DOHH2 (cell line): ENCODE data around the gene LSM11.
A peak's percentile ranks its signal among the peaks of the same experiment; 100 is the strongest.

ENCODE experiments used
- H3F3A ChIP-seq: fragments of 200-600 bp; sonication (generic), shearing (Covaris generic); 2 replicates; pipeline ENCODE4 v1.6.0; 2016; ENCODE audit warnings: antibody characterized with exemption, mild to moderate bottlenecking; ENCODE audit not compliant: control insufficient read depth, insufficient read depth
- H3K27ac ChIP-seq: fragments of 200-600 bp; sonication (generic); 2 replicates; pipeline ENCODE4 v1.5.1; 2014; ENCODE audit warnings: low read depth, mild to moderate bottlenecking, low read length, moderate library complexity
- H3K27me3 ChIP-seq: fragments of 200-600 bp; sonication (generic); 2 replicates; pipeline ENCODE4 v1.6.1; 2014; ENCODE audit warnings: mild to moderate bottlenecking, low read length, mixed read lengths; ENCODE audit not compliant: control insufficient read depth
- H3K36me3 ChIP-seq: fragments of 200-600 bp; sonication (generic); 2 replicates; pipeline ENCODE4 v1.6.1; 2014; ENCODE audit warnings: mild to moderate bottlenecking, low read length, moderate library complexity, mixed read lengths; ENCODE audit not compliant: control insufficient read depth
- H3K4me1 ChIP-seq: fragments of 200-600 bp; sonication (generic); 2 replicates; pipeline ENCODE4 v1.6.1; 2014; ENCODE audit warnings: mild to moderate bottlenecking, low read length, mixed read lengths; ENCODE audit not compliant: control insufficient read depth
- H3K4me2 ChIP-seq: fragments of 200-600 bp; sonication (generic); 2 replicates; pipeline ENCODE4 v1.6.0; 2014; ENCODE audit warnings: mild to moderate bottlenecking, low read length, moderate library complexity
- H3K4me3 ChIP-seq: fragments of 200-600 bp; sonication (generic); 2 replicates; pipeline ENCODE4 v1.5.1; 2014; ENCODE audit warnings: mild to moderate bottlenecking, low read length, mixed read lengths
- H3K79me2 ChIP-seq: fragments of 200-600 bp; sonication (generic); 2 replicates; pipeline ENCODE4 v1.6.1; 2014; ENCODE audit warnings: mild to moderate bottlenecking, low read length, mixed read lengths; ENCODE audit not compliant: control insufficient read depth
- H3K9me2 ChIP-seq: fragments of 200-600 bp; sonication (generic); replicated peaks from 2 replicates; pipeline ENCODE4 v1.6.1; 2014; ENCODE audit warnings: mild to moderate bottlenecking, low read length, mixed read lengths; ENCODE audit not compliant: control insufficient read depth
- H3K9me3 ChIP-seq: fragments of 200-600 bp; sonication (generic); 2 replicates; pipeline ENCODE4 v1.6.1; 2014; ENCODE audit warnings: antibody characterized with exemption, low read length, mixed read lengths; ENCODE audit not compliant: control insufficient read depth, insufficient read depth
- H4K20me1 ChIP-seq: fragments of 200-600 bp; sonication (generic); 2 replicates; pipeline ENCODE4 v1.6.0; 2014; ENCODE audit warnings: low read depth, mild to moderate bottlenecking, antibody characterized with exemption, low read length, moderate library complexity; ENCODE audit not compliant: control insufficient read depth, insufficient read depth
- CTCF ChIP-seq: fragments of 200-600 bp; sonication (generic); IDR thresholded peaks from one replicate; pipeline ENCODE4 v1.5.1; 2014; ENCODE audit warnings: antibody characterized with exemption, mild to moderate bottlenecking, low read depth, low read length; ENCODE audit not compliant: poor library complexity, severe bottlenecking
- EZH2phosphoT487 ChIP-seq: fragments of 200-600 bp; sonication (generic); IDR thresholded peaks from 2 replicates; pipeline ENCODE4 v1.6.1; 2017; ENCODE audit warnings: borderline replicate concordance, mild to moderate bottlenecking, antibody characterized with exemption, low read length, moderate library complexity, mixed read lengths

The LSM11 gene

DNA sequence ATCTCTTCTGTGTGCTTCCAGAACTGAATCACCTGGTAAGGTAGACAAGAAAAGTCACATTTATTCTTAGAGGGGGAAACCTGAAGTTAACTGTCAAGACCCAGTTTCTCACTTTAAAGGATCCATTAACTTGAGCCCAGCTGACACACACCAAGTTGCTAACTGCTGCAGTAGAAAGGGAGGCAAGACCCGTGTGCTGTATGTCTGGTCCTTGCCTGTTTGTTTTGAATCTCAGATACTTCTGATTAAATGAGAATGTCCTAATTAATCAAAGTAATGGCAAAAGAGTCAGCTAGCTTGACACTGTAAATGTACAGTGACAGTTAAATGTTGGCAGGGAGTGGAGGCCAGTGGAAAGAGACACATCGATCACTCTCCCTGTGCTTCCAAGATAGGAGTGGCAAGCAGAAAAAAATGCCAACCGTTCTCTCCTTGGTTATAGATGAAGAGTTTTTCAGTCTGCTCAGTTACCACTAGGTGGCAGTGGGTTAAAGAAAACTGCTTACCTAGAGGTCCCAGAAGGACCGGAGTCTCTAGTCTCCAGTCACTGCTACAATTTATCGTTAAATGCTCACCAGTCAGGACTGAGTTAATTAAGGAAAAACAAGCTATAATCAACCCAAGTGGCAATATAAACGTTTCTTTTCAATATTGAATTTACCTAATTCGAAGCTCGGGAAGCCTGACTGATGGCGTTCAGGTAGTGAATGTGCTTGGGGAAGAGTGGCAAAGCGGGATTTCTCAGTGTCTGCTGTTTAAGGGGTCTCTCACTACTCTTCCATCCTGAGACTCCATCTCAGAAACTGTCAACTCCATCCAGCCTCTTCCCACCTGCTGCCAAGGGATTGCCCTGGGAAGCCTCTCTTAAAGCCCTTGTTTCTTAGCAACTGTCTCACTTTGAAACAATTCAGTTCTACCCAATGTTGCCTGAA, 18.4 kb downstream of the LSM11 start:
- Histone ChIP-seq H3K27me3 (no peaks in the 10 kb centered on the region), H3K4me2 (no peak overlapping the region), H3K4me3 (no peak overlapping the region), H3K9me2 (no peaks in the 10 kb centered on the region), H3K9me3 (no peaks in the 10 kb centered on the region), H3F3A (0 out of 2 replicates have a peak, but pooled peaks cover 7% of the 10 kb centered on the region), H3K27ac (no peak overlapping the region), H3K36me3 (peaks cover 25% of the 10 kb centered on the region), H4K20me1 (no peaks in the 10 kb centered on the region), H3K79me2 (no peaks in the 10 kb centered on the region), H3K4me1 (0 out of 2 replicates have a peak, but pooled peaks cover 5% of the 10 kb centered on the region)
- TF ChIP-seq CTCF (peak; percentile 82), EZH2phosphoT487 (no peak)

GRCh38 chr5:157764531-157764930, 21.0 kb downstream of the LSM11 start:
- no peaks in the 10 kb centered on the region for H3K9me2 ChIP-seq
- H3K79me2 ChIP-seq = no peaks in the 10 kb centered on the region
- H3F3A ChIP-seq = 0 out of 2 replicates have a peak, but pooled peaks cover 4% of the 10 kb centered on the region
- H3K27me3 ChIP-seq = no peaks in the 10 kb centered on the region
- no peak overlapping the region for H3K4me3 ChIP-seq
- 0 out of 2 replicates have a peak, but pooled peaks cover under 1% of the 10 kb centered on the region for H3K4me1 ChIP-seq
- H3K9me3 ChIP-seq = no peaks in the 10 kb centered on the region
- peaks cover 13% of the 10 kb centered on the region for H3K36me3 ChIP-seq
- H3K27ac ChIP-seq = no peak overlapping the region
- H3K4me2 ChIP-seq = no peak overlapping the region
- no peaks in the 10 kb centered on the region for H4K20me1 ChIP-seq
- TF ChIP-seq EZH2phosphoT487 = no peak
- no peak for TF ChIP-seq CTCF

DNA sequence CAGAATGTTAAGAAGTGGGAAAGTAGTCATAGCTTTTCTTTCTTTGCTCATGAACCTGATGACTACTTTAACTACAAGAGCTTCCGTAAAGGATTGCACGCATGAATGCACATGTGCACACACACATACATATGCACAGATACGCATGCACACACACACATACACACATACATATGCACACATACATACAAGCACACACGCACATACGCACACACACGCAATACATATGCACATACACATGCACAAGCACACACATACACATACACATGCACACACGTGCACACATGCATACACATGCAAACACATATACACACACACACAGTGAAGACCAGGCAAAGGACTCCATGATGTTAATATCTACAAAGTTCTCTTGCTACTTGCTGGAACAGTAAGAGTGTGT, 22.9 kb downstream of the LSM11 start:
- Histone ChIP-seq H4K20me1 (no peaks in the 10 kb centered on the region), H3K9me2 (no peaks in the 10 kb centered on the region), H3K27ac (no peak overlapping the region), H3K79me2 (no peaks in the 10 kb centered on the region), H3K4me1 (no peaks in the 10 kb centered on the region), H3K4me2 (no peak overlapping the region), H3K36me3 (peaks cover 5% of the 10 kb centered on the region), H3K27me3 (peaks cover 8% of the 10 kb centered on the region; the same call in 1 of the 2 replicates), H3K9me3 (no peaks in the 10 kb centered on the region), H3K4me3 (no peak overlapping the region), H3F3A (0 out of 2 replicates have a peak, but pooled peaks cover 1% of the 10 kb centered on the region)
- no peak for TF ChIP-seq EZH2phosphoT487
- no peak for TF ChIP-seq CTCF
